GM18951 (cell line): ENCODE measurements around the gene HOXA5.

Experiments used
- POLR2A ChIP-seq: IDR thresholded peaks from 4 replicates; pipeline ENCODE4 v1.6.1; 2011; ENCODE audit warnings: mild to moderate bottlenecking; ENCODE audit not compliant: insufficient read length, insufficient read depth; ENCODE audit errors: extremely low read depth
- in situ Hi-C: fragments of 300-500 bp; cut with MboI; formaldehyde crosslinking; loops from one replicate; pipeline ENCODE4 v1.12.0; 2022; ENCODE audit warnings: low sequenced_read_pairs, mixed read lengths, inconsistent platforms; ENCODE audit not compliant: unreplicated experiment

HOXA5 gene

GRCh38 chr7:27178366-27178765 is 34.9 kb upstream of the HOXA5 start:
- TF ChIP-seq POLR2A: no peak
- in situ Hi-C loops: loop anchor here (10.0 kb wide), 1 partner anchor 1324 kb away; no protein-coding TSS in a partner anchor

DNA sequence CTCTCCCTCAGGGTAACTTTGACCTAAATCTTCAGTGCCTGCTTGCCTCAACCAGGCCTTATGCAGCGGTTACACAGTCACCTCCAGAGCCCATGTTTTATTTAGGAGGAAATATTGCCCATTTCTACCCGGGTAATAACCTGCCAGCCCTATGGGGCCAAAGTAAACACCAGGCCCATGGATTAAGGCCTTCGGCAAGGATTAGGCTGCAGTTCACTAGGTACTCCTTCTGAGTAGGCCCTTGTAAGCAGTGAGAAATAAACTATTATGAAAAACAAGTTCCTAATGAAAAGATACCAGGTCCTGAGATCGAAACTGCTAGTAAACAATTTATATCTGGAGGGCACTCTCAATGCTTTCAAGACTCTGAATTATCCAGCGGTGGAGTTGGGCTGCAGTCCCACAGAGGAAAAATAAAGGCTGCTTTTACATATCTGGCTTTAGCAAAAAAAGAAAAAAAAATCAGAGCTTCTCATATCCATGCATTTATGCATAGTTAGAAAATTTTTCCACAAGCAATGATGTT is 34.4 kb upstream of the HOXA5 start:
- in situ Hi-C loops: loop anchor here (10.0 kb wide), 1 partner anchor 1323 kb away; no protein-coding TSS in a partner anchor
- TF ChIP-seq POLR2A: no peak

GRCh38 chr7:27176962-27177794 is 33.7 kb upstream of the HOXA5 start:
- in situ Hi-C loops: loop anchor here (10.0 kb wide), 1 partner anchor 1322 kb away; no protein-coding TSS in a partner anchor

GRCh38 chr7:27176524-27176845 is 33.0 kb upstream of the HOXA5 start:
- in situ Hi-C loops: loop anchor here (10.0 kb wide), 1 partner anchor 1322 kb away; no protein-coding TSS in a partner anchor
- TF ChIP-seq POLR2A: no peak

More at GRCh38 chr7:27176962-27177794, 33.7 kb upstream of the HOXA5 start:
- TF ChIP-seq POLR2A: no peak

GRCh38 chr7:27175626-27176523 is 32.4 kb upstream of the HOXA5 start:
- TF ChIP-seq POLR2A: no peak
- in situ Hi-C loops: loop anchor here (10.0 kb wide), 1 partner anchor 1321 kb away; no protein-coding TSS in a partner anchor

DNA sequence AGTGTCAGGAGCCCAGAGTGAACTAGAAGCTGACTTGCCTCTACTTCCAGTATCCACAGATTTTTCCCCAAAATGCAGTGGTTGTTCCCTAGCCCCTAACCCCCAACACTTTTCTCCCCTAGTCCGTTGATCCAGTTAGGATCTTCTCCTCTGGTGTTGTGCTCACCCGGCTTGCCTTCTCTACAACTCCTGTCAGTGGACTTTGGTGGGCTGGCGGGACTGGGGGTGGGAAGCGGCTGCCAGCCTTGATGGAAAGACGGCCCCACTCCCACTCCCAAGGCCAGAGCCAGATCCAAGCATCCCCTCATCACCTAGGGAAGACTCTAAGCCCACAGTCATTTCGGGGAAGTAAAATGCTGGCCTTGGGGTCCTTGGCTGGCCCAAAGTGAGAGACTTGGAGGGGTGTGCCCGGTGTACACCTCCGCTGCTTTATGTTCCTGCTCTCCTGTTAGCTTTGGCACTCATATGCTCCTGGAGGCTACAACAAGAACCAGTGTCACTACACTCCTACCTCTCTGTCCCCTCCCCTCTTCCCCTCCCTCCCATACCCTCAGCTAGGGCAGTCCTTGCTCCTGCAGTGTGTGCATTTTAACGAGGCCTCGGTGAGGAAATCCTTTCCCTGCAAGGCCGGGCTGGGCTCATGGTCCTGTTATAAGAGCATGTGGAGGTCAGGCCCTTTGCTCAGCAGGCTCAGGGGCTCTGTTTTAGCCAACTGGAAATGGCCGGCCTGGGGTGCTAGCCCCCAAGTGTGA is 31.6 kb upstream of the HOXA5 start:
- no peak for TF ChIP-seq POLR2A
- in situ Hi-C loops: loop anchor here (10.0 kb wide), 1 partner anchor 1320 kb away; no protein-coding TSS in a partner anchor

DNA sequence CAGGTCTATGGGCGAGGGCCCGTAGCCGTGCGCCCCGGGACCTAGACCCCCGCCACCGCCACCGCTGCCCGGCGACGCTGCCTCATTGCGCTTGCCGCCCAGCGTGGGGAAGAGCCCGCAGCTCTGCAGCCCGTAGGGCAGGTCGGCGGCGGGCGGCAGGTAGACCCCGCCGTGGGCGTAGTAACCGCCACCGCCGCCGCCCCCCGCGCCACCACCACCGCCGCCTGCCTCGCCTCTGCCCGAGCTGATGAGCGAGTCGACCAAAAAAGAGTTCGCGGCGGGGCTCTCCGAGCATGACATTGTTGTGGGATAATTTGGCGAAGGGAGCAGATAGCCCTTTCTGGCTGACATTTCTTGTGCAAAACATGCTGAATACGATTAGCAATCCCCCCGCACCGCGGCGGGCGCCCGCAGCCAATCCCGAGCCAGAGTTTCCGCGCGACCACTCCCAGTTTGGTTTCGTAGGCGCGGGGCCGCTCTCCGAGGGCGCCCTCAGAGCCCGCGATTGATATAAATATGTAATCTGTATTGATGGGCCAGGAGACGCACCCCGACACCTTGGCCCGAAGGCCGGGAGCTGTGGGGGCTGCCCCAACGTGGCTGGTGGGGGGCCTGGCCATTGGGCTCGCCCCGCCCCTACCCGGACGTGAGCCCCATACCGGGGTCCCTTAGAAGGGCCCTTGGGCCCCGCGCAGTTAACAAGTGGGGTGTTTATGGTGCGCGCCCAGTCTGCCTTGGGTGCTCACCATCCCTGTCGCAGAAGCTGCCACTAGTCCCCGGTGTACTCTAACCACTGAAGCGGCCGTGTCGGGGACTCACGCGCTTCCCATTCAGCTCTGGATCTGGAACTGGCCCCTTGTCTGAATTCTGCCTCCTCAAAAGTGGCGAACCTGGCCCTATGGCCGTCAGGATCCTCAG is 30.7 kb upstream of the HOXA5 start, which contains the start of gene HOXA10:
Gene HOXA10 (minus strand): TSS at position 365 of the 918 bp plus-strand sequence. CDS start 14 bp downstream, at position 351.
- no peak for TF ChIP-seq POLR2A
- in situ Hi-C loops: loop anchor here (10.0 kb wide), 1 partner anchor 1319 kb away; no protein-coding TSS in a partner anchor

GRCh38 chr7:27173511-27173955 is 30.1 kb upstream of the HOXA5 start:
- TF ChIP-seq POLR2A: no peak
- in situ Hi-C loops: loop anchor here (10.0 kb wide), 1 partner anchor 1319 kb away; no protein-coding TSS in a partner anchor

DNA sequence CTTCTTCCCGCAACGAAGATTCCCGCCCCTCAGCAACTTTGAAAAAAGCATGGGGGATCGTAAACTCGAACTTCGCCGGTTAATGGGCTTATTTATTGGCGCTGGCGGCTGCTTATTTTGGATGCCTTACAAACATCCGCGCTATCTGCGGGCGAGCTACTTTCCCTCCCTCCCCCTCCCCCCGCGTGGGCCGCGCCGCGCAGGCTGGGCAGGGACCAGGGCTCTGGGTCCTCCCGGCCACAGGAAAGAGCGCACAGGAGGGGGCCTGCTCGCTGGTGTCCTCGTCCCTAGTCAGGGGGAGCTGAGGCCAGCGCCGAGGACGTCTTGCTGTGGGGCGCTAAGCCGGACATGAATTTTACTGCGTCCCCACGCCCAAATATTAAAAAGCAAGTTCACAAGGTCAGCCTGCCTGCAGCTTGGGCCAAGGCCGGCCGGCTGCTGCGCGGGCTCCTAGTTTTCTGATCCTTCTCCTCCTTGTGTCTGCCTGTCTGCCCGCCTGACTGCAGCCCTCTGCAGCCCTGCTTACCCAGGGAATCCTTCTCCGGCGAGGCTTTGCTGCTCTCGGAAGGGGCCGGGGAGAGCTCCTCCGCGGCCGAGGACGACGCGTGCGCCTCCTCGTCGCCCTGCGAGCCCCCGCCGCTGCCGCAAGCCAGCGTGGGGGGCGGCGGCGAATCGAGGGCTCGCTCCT is 29.5 kb upstream of the HOXA5 start:
- no peak for TF ChIP-seq POLR2A
- in situ Hi-C loops: loop anchor here (10.0 kb wide), 1 partner anchor 1318 kb away; no protein-coding TSS in a partner anchor

DNA sequence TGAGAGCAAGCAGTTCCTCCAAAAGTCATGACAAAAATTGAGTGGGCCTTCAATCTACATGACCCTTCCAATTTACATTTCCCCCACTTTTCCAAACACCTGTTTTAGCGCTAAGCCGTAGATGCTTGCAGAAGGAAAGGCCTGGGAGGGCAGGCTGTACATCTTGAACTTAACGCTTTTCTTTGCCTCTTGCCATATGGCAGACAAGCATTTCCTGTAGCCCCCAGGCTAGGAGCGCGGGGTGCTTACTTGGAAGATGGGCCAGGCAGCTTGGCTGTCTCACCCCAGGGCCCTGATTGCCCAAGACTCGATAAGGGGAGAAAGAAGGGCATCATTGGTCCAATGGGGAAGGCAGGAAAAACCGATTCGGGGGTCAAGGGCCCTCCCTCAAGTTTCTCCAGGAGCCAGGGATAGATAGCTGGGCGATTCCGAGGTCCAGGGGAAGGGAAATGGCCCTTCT is 28.9 kb upstream of the HOXA5 start:
- in situ Hi-C loops: loop anchor here (10.0 kb wide), 1 partner anchor 1318 kb away; no protein-coding TSS in a partner anchor
- TF ChIP-seq POLR2A: no peak

DNA sequence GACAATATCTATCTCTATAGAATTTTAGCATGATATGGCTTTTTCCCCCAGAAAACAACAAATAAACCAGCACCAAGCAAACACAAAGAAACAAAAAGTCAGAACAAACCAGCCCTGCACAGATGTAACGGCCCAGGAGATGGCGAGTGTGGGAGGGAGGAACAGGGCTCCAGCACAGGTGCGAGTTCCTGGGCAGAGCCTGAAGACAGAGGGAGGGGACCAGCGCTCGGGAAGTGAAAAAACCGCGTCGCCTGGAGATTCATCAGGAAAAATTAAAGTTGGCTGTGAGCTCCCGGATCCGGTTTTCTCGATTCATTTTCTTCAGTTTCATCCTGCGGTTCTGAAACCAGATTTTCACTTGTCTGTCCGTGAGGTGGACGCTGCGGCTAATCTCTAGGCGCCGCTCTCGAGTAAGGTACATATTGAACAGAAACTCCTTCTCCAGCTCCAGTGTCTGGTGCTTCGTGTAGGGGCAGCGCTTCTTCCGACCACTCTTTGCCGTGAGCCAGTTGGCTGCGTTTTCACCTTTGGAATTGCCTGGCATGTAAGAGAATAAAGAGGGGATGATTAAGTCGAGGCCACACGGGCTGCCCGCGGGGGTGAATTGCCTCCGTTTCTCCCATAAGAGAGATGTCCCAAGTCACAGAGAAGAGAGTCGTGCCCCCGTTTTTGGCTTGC is 28.3 kb upstream of the HOXA5 start:
- no peak for TF ChIP-seq POLR2A
- in situ Hi-C loops: loop anchor here (10.0 kb wide), 1 partner anchor 1317 kb away; no protein-coding TSS in a partner anchor
